K562 (cell line): ENCODE results near the gene LGALS7.

Experiments
- CTCF ChIP-seq, 3 experiments: IDR thresholded peaks in 2 of 3; conservative IDR thresholded peaks in 1 of 3; 2 replicates each; pipeline ENCODE4 v1.5.1; 2011 to 2012; ENCODE audit warnings: low read length in 3 of 3, mild to moderate bottlenecking in 3 of 3, control low read depth in 2 of 3, improper control_type of control experiment in 1 of 3, inconsistent platforms in 1 of 3, low read depth in 1 of 3, mixed read lengths in 1 of 3, moderate library complexity in 1 of 3; ENCODE audit not compliant: insufficient read depth in 2 of 3
- CTCFL ChIP-seq: IDR thresholded peaks from 2 replicates; pipeline ENCODE4 v1.6.1; 2011; ENCODE audit warnings: borderline replicate concordance, low read depth, mild to moderate bottlenecking, moderate library complexity, low read length; ENCODE audit not compliant: insufficient read depth, poor library complexity, severe bottlenecking
- E2F4 ChIP-seq: sonication (generic); formaldehyde crosslinking; IDR thresholded peaks from 2 replicates; pipeline ENCODE4 v1.8.0; 2022; ENCODE audit warnings: mild to moderate bottlenecking, low read depth, missing genetic modification reagents
- HOXB6 ChIP-seq: fragments of 250-450 bp; sonication (Bioruptor Pico); IDR thresholded peaks from 2 replicates; pipeline ENCODE4 v1.5.1; 2022; ENCODE audit warnings: mild to moderate bottlenecking, borderline replicate concordance
- MTA3 ChIP-seq: fragments of 450-650 bp; formaldehyde crosslinking; IDR thresholded peaks from 2 replicates; pipeline ENCODE4 v1.6.1; 2017; ENCODE audit warnings: mild to moderate bottlenecking, borderline replicate concordance
- PCBP2 ChIP-seq: fragments of 200-400 bp; formaldehyde crosslinking; IDR thresholded peaks from 2 replicates; pipeline ENCODE4 v1.6.1; 2018; ENCODE audit warnings: low read length, low read depth, mild to moderate bottlenecking, moderate library complexity; ENCODE audit not compliant: poor library complexity, severe bottlenecking
- POLR2A ChIP-seq: fragments of 450-650 bp; conservative IDR thresholded peaks from 2 replicates; pipeline ENCODE4 v1.6.1; 2016
- POLR2AphosphoS5 ChIP-seq: IDR thresholded peaks from 2 replicates; pipeline ENCODE4 v1.6.1; 2011; ENCODE audit warnings: mild to moderate bottlenecking, low read depth, low read length, moderate library complexity; ENCODE audit not compliant: control insufficient read depth, insufficient read depth
- ZC3H8 ChIP-seq: fragments of 450-650 bp; IDR thresholded peaks from 2 replicates; pipeline ENCODE4 v1.6.1; 2017
- ZFP30 ChIP-seq: fragments of 250-450 bp; sonication (Bioruptor Pico); IDR thresholded peaks from 2 replicates; pipeline ENCODE4 v1.8.0; 2022; ENCODE audit warnings: moderate library complexity, mild to moderate bottlenecking, inconsistent platforms, borderline replicate concordance
- ZNF224 ChIP-seq: sonication (generic); formaldehyde crosslinking; IDR thresholded peaks from 2 replicates; pipeline ENCODE4 v1.8.0; 2022; ENCODE audit warnings: mild to moderate bottlenecking, missing genetic modification reagents
- ZNF512 ChIP-seq: IDR thresholded peaks from 2 replicates; pipeline ENCODE4 v1.6.1; 2016; ENCODE audit warnings: missing genetic modification characterization, missing compliant biosample characterization

- TF ChIP-seq ZFP30 (CRISPR knock-in tag) (no peak), ZC3H8 (no peak), ZNF224 (CRISPR knock-in tag) (no peak), PCBP2 (no peak), CTCFL (no peak), ZNF512 (tag) (no peak), CTCF (IDR thresholded peaks at IDR 0.05 in 2 of 3, conservative IDR thresholded peaks at IDR 0.05 in 1 of 3; ENCODE audit: insufficient read depth in 2 of 3, low read depth in 1 of 3, low read length in 3 of 3) (no peak), HOXB6 (CRISPR knock-in tag) (no peak), POLR2AphosphoS5 (no peak), POLR2A (no peak), MTA3 (no peak), E2F4 (CRISPR knock-in tag) (no peak)
These were observed 40.1 kb downstream of the LGALS7 start for GRCh38 chr19:38733241-38733492.
